Keratinocyte (primary cell): ENCODE results near the gene FGFR3. TPM values are rescaled to one million over a fixed set of nuclear protein-coding genes. Genes with fewer than 3 reads are reported as not detected.

Experiments
- DNase-seq: peaks from one replicate; pipeline ENCODE4 v3.0.0-alpha.2; 2011; ENCODE audit warnings: low read depth, missing footprints, low spot score
- FAIRE-seq: peaks from 2 replicates; lab custom pipeline; 2011; peaks lifted over from hg19 to GRCh38; lab: Jason Lieb, UNC
- H2AFZ ChIP-seq: 2 replicates; pipeline ENCODE4 v1.6.0; 2012; ENCODE audit warnings: low read length, control low read depth, inconsistent platforms; ENCODE audit not compliant: control insufficient read depth
- H3K27ac ChIP-seq: 2 replicates; pipeline ENCODE4 v1.5.1; 2011; ENCODE audit warnings: low read length; ENCODE audit not compliant: control insufficient read depth, insufficient read depth
- H3K27me3 ChIP-seq: 3 replicates; pipeline ENCODE4 v1.6.0; 2011; ENCODE audit warnings: low read length; ENCODE audit not compliant: control insufficient read depth, insufficient read depth; ENCODE audit errors: extremely low read depth
- H3K36me3 ChIP-seq, 2 experiments: 2 replicates in 1 of 2; 3 replicates in 1 of 2; pipeline ENCODE4 v1.5.1; 2011; ENCODE audit warnings: low read length in 2 of 2, mild to moderate bottlenecking in 1 of 2; ENCODE audit not compliant: control insufficient read depth in 2 of 2, insufficient read depth in 2 of 2; ENCODE audit errors: extremely low read depth in 1 of 2
- H3K4me1 ChIP-seq: 3 replicates; pipeline ENCODE4 v1.5.1; 2011; ENCODE audit warnings: low read length; ENCODE audit not compliant: control insufficient read depth, insufficient read depth; ENCODE audit errors: extremely low read depth
- H3K4me2 ChIP-seq: 3 replicates; pipeline ENCODE4 v1.6.0; 2011; ENCODE audit warnings: low read depth, low read length; ENCODE audit not compliant: control insufficient read depth, insufficient read depth; ENCODE audit errors: extremely low read depth
- H3K4me3 ChIP-seq, 3 experiments: fragments of 200-600 bp in 1 of 3; sonication (generic) in 1 of 3; 2 replicates in 2 of 3; 3 replicates in 1 of 3; pipeline ENCODE4 v1.5.1; 2011 to 2016; ENCODE audit warnings: low read length in 3 of 3, mild to moderate bottlenecking in 3 of 3, control low read depth in 2 of 3, inconsistent platforms in 1 of 3, low read depth in 1 of 3, mixed read lengths in 1 of 3, mixed run types in 1 of 3, moderate library complexity in 1 of 3; ENCODE audit not compliant: control insufficient read depth in 2 of 3, insufficient read depth in 2 of 3; ENCODE audit errors: extremely low read depth in 1 of 3
- H3K79me2 ChIP-seq: 2 replicates; pipeline ENCODE4 v1.6.0; 2012; ENCODE audit warnings: low read length; ENCODE audit not compliant: control insufficient read depth, insufficient read depth
- H3K9ac ChIP-seq: 3 replicates; pipeline ENCODE4 v1.6.0; 2011; ENCODE audit warnings: low read length; ENCODE audit not compliant: control insufficient read depth, insufficient read depth; ENCODE audit errors: extremely low read depth
- H3K9me1 ChIP-seq: 3 replicates; pipeline ENCODE4 v1.6.0; 2011; ENCODE audit warnings: low read length; ENCODE audit not compliant: control insufficient read depth, insufficient read depth; ENCODE audit errors: extremely low read depth
- H3K9me3 ChIP-seq: 2 replicates; pipeline ENCODE4 v1.5.1; 2012; ENCODE audit warnings: low read depth, low read length; ENCODE audit not compliant: control insufficient read depth
- H4K20me1 ChIP-seq: 3 replicates; pipeline ENCODE4 v1.6.0; 2011; ENCODE audit warnings: low read length; ENCODE audit not compliant: control insufficient read depth, insufficient read depth; ENCODE audit errors: extremely low read depth
- EZH2 ChIP-seq: IDR thresholded peaks from one replicate; pipeline ENCODE4 v1.6.1; 2012; ENCODE audit warnings: inconsistent platforms, mild to moderate bottlenecking, low read length, moderate library complexity
- dilution Hi-C: fragments of 300-500 bp; cut with MboI; formaldehyde crosslinking; loops from one replicate; pipeline ENCODE4 v1.7.0; 2020; ENCODE audit warnings: low sequenced_read_pairs; ENCODE audit not compliant: extremely low pct_ligation_motif_present
- polyA plus RNA-seq, 5 experiments: library from polyadenylated mRNA; depleted of rRNA in 3 of 5; stranded (reverse) in 3 of 5; stranded (forward) in 1 of 5; unstranded in 1 of 5; fragments of >200 nt; gene quantifications; 1 replicate in 1 of 5; 2 replicates in 3 of 5; 3 replicates in 1 of 5; pipeline versions ENCODE4 v1.2.1 to v1.2.3, GENCODE V29; 2011 to 2012; ENCODE audit warnings: missing spikeins in 2 of 5, low read depth in 1 of 5, low replicate concordance in 1 of 5
- TF ChIP-seq, protein P1 (sequence below), 3 experiments: IDR thresholded peaks in 1 of 3; conservative IDR thresholded peaks in 1 of 3; optimal IDR thresholded peaks in 1 of 3; 2 replicates in 2 of 3; 3 replicates in 1 of 3; pipeline versions ENCODE3 to v1.5.1; 2011; ENCODE audit warnings: low read length in 3 of 3, mild to moderate bottlenecking in 3 of 3, moderate library complexity in 2 of 3, control low read depth in 1 of 3, inconsistent platforms in 1 of 3; ENCODE audit not compliant: insufficient read depth in 2 of 3; ENCODE audit errors: extremely low read depth in 1 of 3

Gene FGFR3
- polyA plus RNA-seq, 1 donor (not counting 4 experiments of a cell fraction or from before 2014, with no cell fraction given) = 45.2 TPM

DNA sequence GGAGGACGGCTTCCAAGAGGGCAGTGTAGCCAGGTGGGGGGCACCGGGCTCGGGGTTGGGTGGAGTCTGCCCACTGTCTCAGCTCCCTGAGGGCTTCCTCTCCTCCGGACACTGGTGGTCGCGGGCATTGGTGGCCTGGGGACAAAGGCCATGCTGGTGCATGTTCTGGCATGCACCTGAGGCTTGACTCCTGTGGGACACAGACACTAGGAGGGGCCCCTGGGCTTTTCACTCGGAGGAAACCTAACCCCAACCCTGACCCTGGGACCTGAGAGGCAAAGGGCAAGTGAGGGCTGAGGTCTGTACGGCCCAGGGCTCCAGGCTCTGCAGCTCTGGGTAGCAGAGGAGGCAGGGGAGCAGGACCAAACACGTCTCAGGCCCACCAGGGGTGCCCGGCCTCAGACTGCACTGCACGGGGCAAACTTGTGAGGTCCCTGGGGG is 22.3 kb upstream of the FGFR3 start:
- H3K9me3 ChIP-seq = no peaks in the 10 kb centered on the region
- no peaks in the 10 kb centered on the region for H3K36me3 ChIP-seq
- no peak overlapping the region for H2AFZ ChIP-seq
- DNase-seq (no peak), FAIRE-seq (no peak)
- no peak overlapping the region for H3K27ac ChIP-seq
- no peaks in the 10 kb centered on the region for H3K27me3 ChIP-seq
- H4K20me1 ChIP-seq = no peaks in the 10 kb centered on the region
- no peak overlapping the region for H3K4me3 ChIP-seq
- dilution Hi-C loops = no loop called here
- H3K9ac ChIP-seq = no peak overlapping the region
- no peak overlapping the region for H3K4me2 ChIP-seq
- H3K4me1 ChIP-seq = peaks cover 45% of the 10 kb centered on the region
- no peaks in the 10 kb centered on the region for H3K9me1 ChIP-seq
- no peaks in the 10 kb centered on the region for H3K79me2 ChIP-seq
- TF ChIP-seq, protein P1, sequence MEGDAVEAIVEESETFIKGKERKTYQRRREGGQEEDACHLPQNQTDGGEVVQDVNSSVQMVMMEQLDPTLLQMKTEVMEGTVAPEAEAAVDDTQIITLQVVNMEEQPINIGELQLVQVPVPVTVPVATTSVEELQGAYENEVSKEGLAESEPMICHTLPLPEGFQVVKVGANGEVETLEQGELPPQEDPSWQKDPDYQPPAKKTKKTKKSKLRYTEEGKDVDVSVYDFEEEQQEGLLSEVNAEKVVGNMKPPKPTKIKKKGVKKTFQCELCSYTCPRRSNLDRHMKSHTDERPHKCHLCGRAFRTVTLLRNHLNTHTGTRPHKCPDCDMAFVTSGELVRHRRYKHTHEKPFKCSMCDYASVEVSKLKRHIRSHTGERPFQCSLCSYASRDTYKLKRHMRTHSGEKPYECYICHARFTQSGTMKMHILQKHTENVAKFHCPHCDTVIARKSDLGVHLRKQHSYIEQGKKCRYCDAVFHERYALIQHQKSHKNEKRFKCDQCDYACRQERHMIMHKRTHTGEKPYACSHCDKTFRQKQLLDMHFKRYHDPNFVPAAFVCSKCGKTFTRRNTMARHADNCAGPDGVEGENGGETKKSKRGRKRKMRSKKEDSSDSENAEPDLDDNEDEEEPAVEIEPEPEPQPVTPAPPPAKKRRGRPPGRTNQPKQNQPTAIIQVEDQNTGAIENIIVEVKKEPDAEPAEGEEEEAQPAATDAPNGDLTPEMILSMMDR (optimal IDR thresholded peaks at IDR 0.05 in 1 of 3, IDR thresholded peaks at IDR 0.05 in 1 of 3, conservative IDR thresholded peaks at IDR 0.05 in 1 of 3; ENCODE audit: extremely low read depth in 1 of 3, insufficient read depth in 2 of 3, low read length in 3 of 3) = no peak
- no peak for TF ChIP-seq EZH2

DNA sequence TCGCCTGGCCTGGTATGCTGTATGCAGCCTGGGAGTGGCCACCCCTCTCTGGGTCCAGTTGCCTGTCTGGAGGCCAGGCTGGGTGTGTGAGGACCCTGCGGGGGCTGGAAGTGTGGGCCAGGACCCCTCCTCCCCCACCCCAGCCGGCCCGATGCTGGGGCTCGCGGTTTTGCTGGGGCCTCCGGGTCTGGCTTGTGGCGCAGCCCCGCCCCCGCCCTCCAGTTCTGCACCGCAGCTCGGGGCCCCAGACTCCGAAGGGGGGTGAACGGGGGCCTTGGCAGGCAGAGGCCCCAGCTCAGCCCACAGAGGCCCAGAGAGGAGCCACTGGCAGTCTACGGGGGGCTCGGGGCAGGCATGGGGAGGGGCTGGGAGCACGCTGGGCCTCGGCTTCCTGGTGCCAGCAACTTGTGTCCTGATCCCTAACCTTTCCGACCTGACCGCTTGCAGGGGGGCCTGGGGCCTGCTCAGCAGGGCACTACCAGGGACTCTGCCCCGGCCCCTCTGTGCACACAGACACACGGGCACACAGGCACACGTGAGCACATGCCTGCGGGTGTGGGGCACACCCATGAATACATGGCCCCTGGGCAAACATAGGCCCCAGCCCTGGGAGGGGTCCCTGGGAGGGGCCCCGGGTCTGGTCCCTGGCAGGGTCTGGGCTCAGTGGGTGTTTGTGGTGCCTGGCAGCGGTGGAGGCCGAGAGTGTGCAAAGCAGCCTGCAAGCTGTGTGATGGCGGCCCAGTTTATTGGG is 21.4 kb upstream of the FGFR3 start:
- no peak for FAIRE-seq
- dilution Hi-C loops = no loop called here
- TF ChIP-seq, protein P1 (optimal IDR thresholded peaks at IDR 0.05 in 1 of 3, IDR thresholded peaks at IDR 0.05 in 1 of 3, conservative IDR thresholded peaks at IDR 0.05 in 1 of 3; ENCODE audit: extremely low read depth in 1 of 3, insufficient read depth in 2 of 3, low read length in 3 of 3) = no peak
- TF ChIP-seq EZH2 = no peak

More for the DNA sequence above, 21.4 kb upstream of the FGFR3 start:
- no peak overlapping the region for H3K4me3 ChIP-seq
- H2AFZ ChIP-seq = no peak overlapping the region
- no peaks in the 10 kb centered on the region for H3K36me3 ChIP-seq
- no peaks in the 10 kb centered on the region for H3K9me1 ChIP-seq
- H3K4me1 ChIP-seq = peaks cover 47% of the 10 kb centered on the region
- DNase-seq = no peak
- no peak overlapping the region for H3K27ac ChIP-seq
- no peaks in the 10 kb centered on the region for H3K9me3 ChIP-seq
- no peaks in the 10 kb centered on the region for H4K20me1 ChIP-seq
- H3K79me2 ChIP-seq = no peaks in the 10 kb centered on the region
- H3K4me2 ChIP-seq = no peak overlapping the region
- no peak overlapping the region for H3K9ac ChIP-seq
- H3K27me3 ChIP-seq = no peaks in the 10 kb centered on the region
